ENCODE measurements around the gene BMP5. TPM values are rescaled to one million over a fixed set of nuclear protein-coding genes. Genes with fewer than 3 reads are reported as not detected.

BMP5 gene
- polyA plus RNA-seq, 1 donor (not counting 4 experiments of a cell fraction or from before 2014, with no cell fraction given): not detected

DNA sequence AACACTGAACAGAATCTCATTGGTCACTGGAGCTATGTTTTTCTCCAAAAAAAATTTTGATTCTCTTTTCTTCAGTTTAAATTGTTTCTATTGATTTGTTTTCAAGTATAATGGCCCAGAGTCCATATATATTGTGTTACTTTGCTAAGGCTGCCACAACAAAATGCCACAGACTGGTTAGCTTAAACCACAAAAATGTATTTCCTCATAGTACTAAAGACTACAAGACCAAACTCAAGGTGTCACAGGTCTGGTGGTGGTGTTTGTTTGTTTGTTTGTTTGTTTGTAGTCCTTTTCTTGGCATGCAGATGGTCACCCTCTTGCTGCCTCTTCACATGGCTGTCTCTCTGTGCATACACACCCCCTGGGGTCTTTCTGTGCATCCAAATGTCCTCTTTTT lies 34.0 kb downstream of the BMP5 start:
- Histone ChIP-seq H3K27me3 (ENCODE audit: control insufficient read depth, extremely low read depth, insufficient read depth, low read length) (no peaks in the 10 kb centered on the region), H3K9me3 (ENCODE audit: control insufficient read depth, low read depth, low read length) (no peaks in the 10 kb centered on the region), H3K27ac (ENCODE audit: control insufficient read depth, insufficient read depth, low read length) (no peak overlapping the region), H3K4me2 (ENCODE audit: control insufficient read depth, extremely low read depth, insufficient read depth, low read depth, low read length) (no peak overlapping the region), H4K20me1 (ENCODE audit: control insufficient read depth, extremely low read depth, insufficient read depth, low read length) (no peaks in the 10 kb centered on the region), H3K4me3 (ENCODE audit: control insufficient read depth in 2 of 3, extremely low read depth in 1 of 3, insufficient read depth in 2 of 3, low read depth in 1 of 3, low read length in 3 of 3) (no peak overlapping the region), H3K9ac (ENCODE audit: control insufficient read depth, extremely low read depth, insufficient read depth, low read length) (no peak overlapping the region), H3K4me1 (ENCODE audit: control insufficient read depth, extremely low read depth, insufficient read depth, low read length) (no peaks in the 10 kb centered on the region), H2AFZ (ENCODE audit: control insufficient read depth, low read length) (no peak overlapping the region), H3K79me2 (ENCODE audit: control insufficient read depth, insufficient read depth, low read length) (no peaks in the 10 kb centered on the region), H3K9me1 (ENCODE audit: control insufficient read depth, extremely low read depth, insufficient read depth, low read length) (no peaks in the 10 kb centered on the region), H3K36me3 (ENCODE audit: control insufficient read depth in 2 of 2, extremely low read depth in 1 of 2, insufficient read depth in 2 of 2, low read length in 2 of 2) (no peaks in the 10 kb centered on the region)
- DNase-seq (ENCODE audit: low read depth, low spot score): no peak
- dilution Hi-C loops (cut with MboI; ENCODE audit: extremely low pct_ligation_motif_present, low sequenced_read_pairs): no loop called here
- peak; percentile 34 for FAIRE-seq
- no peak for TF ChIP-seq EZH2 (IDR thresholded peaks at IDR 0.05; ENCODE audit: low read length)
- TF ChIP-seq, protein P1, sequence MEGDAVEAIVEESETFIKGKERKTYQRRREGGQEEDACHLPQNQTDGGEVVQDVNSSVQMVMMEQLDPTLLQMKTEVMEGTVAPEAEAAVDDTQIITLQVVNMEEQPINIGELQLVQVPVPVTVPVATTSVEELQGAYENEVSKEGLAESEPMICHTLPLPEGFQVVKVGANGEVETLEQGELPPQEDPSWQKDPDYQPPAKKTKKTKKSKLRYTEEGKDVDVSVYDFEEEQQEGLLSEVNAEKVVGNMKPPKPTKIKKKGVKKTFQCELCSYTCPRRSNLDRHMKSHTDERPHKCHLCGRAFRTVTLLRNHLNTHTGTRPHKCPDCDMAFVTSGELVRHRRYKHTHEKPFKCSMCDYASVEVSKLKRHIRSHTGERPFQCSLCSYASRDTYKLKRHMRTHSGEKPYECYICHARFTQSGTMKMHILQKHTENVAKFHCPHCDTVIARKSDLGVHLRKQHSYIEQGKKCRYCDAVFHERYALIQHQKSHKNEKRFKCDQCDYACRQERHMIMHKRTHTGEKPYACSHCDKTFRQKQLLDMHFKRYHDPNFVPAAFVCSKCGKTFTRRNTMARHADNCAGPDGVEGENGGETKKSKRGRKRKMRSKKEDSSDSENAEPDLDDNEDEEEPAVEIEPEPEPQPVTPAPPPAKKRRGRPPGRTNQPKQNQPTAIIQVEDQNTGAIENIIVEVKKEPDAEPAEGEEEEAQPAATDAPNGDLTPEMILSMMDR (optimal IDR thresholded peaks at IDR 0.05 in 1 of 3, IDR thresholded peaks at IDR 0.05 in 1 of 3, conservative IDR thresholded peaks at IDR 0.05 in 1 of 3; ENCODE audit: extremely low read depth in 1 of 3, insufficient read depth in 2 of 3, low read length in 3 of 3): no peak

- Histone ChIP-seq H3K4me3 (ENCODE audit: control insufficient read depth in 2 of 3, extremely low read depth in 1 of 3, insufficient read depth in 2 of 3, low read depth in 1 of 3, low read length in 3 of 3) (no peak overlapping the region), H3K27ac (ENCODE audit: control insufficient read depth, insufficient read depth, low read length) (no peak overlapping the region), H3K4me2 (ENCODE audit: control insufficient read depth, extremely low read depth, insufficient read depth, low read depth, low read length) (no peak overlapping the region), H3K9ac (ENCODE audit: control insufficient read depth, extremely low read depth, insufficient read depth, low read length) (no peak overlapping the region), H3K4me1 (ENCODE audit: control insufficient read depth, extremely low read depth, insufficient read depth, low read length) (no peaks in the 10 kb centered on the region), H3K9me1 (ENCODE audit: control insufficient read depth, extremely low read depth, insufficient read depth, low read length) (no peaks in the 10 kb centered on the region), H3K36me3 (ENCODE audit: control insufficient read depth in 2 of 2, extremely low read depth in 1 of 2, insufficient read depth in 2 of 2, low read length in 2 of 2) (no peaks in the 10 kb centered on the region), H3K9me3 (ENCODE audit: control insufficient read depth, low read depth, low read length) (no peaks in the 10 kb centered on the region), H3K79me2 (ENCODE audit: control insufficient read depth, insufficient read depth, low read length) (no peaks in the 10 kb centered on the region), H4K20me1 (ENCODE audit: control insufficient read depth, extremely low read depth, insufficient read depth, low read length) (no peaks in the 10 kb centered on the region), H2AFZ (ENCODE audit: control insufficient read depth, low read length) (no peak overlapping the region), H3K27me3 (ENCODE audit: control insufficient read depth, extremely low read depth, insufficient read depth, low read length) (no peaks in the 10 kb centered on the region)
- DNase-seq (ENCODE audit: low read depth, low spot score): no peak
- no peak for FAIRE-seq
- TF ChIP-seq, protein P1 (optimal IDR thresholded peaks at IDR 0.05 in 1 of 3, IDR thresholded peaks at IDR 0.05 in 1 of 3, conservative IDR thresholded peaks at IDR 0.05 in 1 of 3; ENCODE audit: extremely low read depth in 1 of 3, insufficient read depth in 2 of 3, low read length in 3 of 3): no peak
- no peak for TF ChIP-seq EZH2 (IDR thresholded peaks at IDR 0.05; ENCODE audit: low read length)
- dilution Hi-C loops (cut with MboI; ENCODE audit: extremely low pct_ligation_motif_present, low sequenced_read_pairs): no loop called here
These were observed 36.3 kb downstream of the BMP5 start for GRCh38 chr6:55839080-55839479.

Measured in keratinocyte (primary cell).